ENCODE data around the gene FBXL13. TPM values are rescaled to one million over a fixed set of nuclear protein-coding genes. Genes with fewer than 3 reads are reported as not detected.

The FBXL13 gene
- total RNA-seq, 2 experiments from 2014 or later = 1.6 to 2.0 TPM

- Histone ChIP-seq H2AFZ (ENCODE audit: low read length) (no peak overlapping the region), H3K4me1 (ENCODE audit: insufficient read depth, low read length, poor library complexity, severe bottlenecking) (no peaks in the 10 kb centered on the region), H4K20me1 (ENCODE audit: insufficient read depth, low read length) (no peaks in the 10 kb centered on the region), H3K9me2 (ENCODE audit: insufficient read depth, low read length) (no peaks in the 10 kb centered on the region), H3K4me2 (ENCODE audit: low read length) (no peak overlapping the region), H3K9me3 (ENCODE audit: low read length) (no peaks in the 10 kb centered on the region), H3K36me3 (ENCODE audit: insufficient read depth, low read length) (no peaks in the 10 kb centered on the region), H3K4me3 (ENCODE audit: low read depth, low read length, poor library complexity, severe bottlenecking) (no peak overlapping the region), H3K79me2 (ENCODE audit: insufficient read depth, low read depth, low read length) (no peaks in the 10 kb centered on the region), H3K27ac (ENCODE audit: low read depth, low read length, poor library complexity, severe bottlenecking) (no peak overlapping the region)
- CTCF ChIA-PET (ENCODE audit: unreplicated experiment) = no interaction called here
- no peak for DNase-seq (ENCODE audit: low spot score)
- intact Hi-C loops (cut with micrococcal nuclease; ENCODE audit: unreplicated experiment) = no loop called here
- TF ChIP-seq EZH2phosphoT487 (IDR thresholded peaks at IDR 0.05; ENCODE audit: borderline replicate concordance, low read depth, low read length) = no peak
- TF ChIP-seq CTCF (conservative IDR thresholded peaks at IDR 0.05; ENCODE audit: low read length) = no peak
- POLR2A ChIA-PET = no interaction called here
- BruUV-seq (replicated peaks) = no TSS peak
These were observed 91.0 kb downstream of the FBXL13 start for GRCh38 chr7:102983602-102984001.

GRCh38 chr7:102982235-102982634 lies 92.4 kb downstream of the FBXL13 start:
- POLR2A ChIA-PET = no interaction called here
- intact Hi-C loops (cut with micrococcal nuclease; ENCODE audit: unreplicated experiment) = no loop called here
- Histone ChIP-seq H3K79me2 (ENCODE audit: insufficient read depth, low read depth, low read length) (no peaks in the 10 kb centered on the region), H3K4me1 (ENCODE audit: insufficient read depth, low read length, poor library complexity, severe bottlenecking) (no peaks in the 10 kb centered on the region), H4K20me1 (ENCODE audit: insufficient read depth, low read length) (no peaks in the 10 kb centered on the region), H3K9me2 (ENCODE audit: insufficient read depth, low read length) (no peaks in the 10 kb centered on the region), H3K4me2 (ENCODE audit: low read length) (no peak overlapping the region), H3K36me3 (ENCODE audit: insufficient read depth, low read length) (no peaks in the 10 kb centered on the region), H2AFZ (ENCODE audit: low read length) (no peak overlapping the region), H3K27ac (ENCODE audit: low read depth, low read length, poor library complexity, severe bottlenecking) (no peak overlapping the region), H3K4me3 (ENCODE audit: low read depth, low read length, poor library complexity, severe bottlenecking) (no peak overlapping the region), H3K9me3 (ENCODE audit: low read length) (no peaks in the 10 kb centered on the region)
- no TSS peak for BruUV-seq (replicated peaks)
- CTCF ChIA-PET (ENCODE audit: unreplicated experiment) = no interaction called here
- TF ChIP-seq CTCF (conservative IDR thresholded peaks at IDR 0.05; ENCODE audit: low read length) = no peak
- DNase-seq (ENCODE audit: low spot score) = no peak

- ChIA-PET CTCF (ENCODE audit: unreplicated experiment) (no interaction called here), POLR2A (no interaction called here)
- H3K9me3 ChIP-seq (ENCODE audit: low read length) = no peaks in the 10 kb centered on the region
- H3K4me3 ChIP-seq (ENCODE audit: low read depth, low read length, poor library complexity, severe bottlenecking) = no peak overlapping the region
- H3K4me1 ChIP-seq (ENCODE audit: insufficient read depth, low read length, poor library complexity, severe bottlenecking) = no peaks in the 10 kb centered on the region
- intact Hi-C loops (cut with micrococcal nuclease; ENCODE audit: unreplicated experiment) = no loop called here
- H3K79me2 ChIP-seq (ENCODE audit: insufficient read depth, low read depth, low read length) = no peaks in the 10 kb centered on the region
- H3K27ac ChIP-seq (ENCODE audit: low read depth, low read length, poor library complexity, severe bottlenecking) = no peak overlapping the region
- DNase-seq (ENCODE audit: low spot score) = no peak
- no peak overlapping the region for H2AFZ ChIP-seq (ENCODE audit: low read length)
- TF ChIP-seq EZH2phosphoT487 (IDR thresholded peaks at IDR 0.05; ENCODE audit: borderline replicate concordance, low read depth, low read length) (no peak), CTCF (conservative IDR thresholded peaks at IDR 0.05; ENCODE audit: low read length) (no peak)
- no peaks in the 10 kb centered on the region for H3K36me3 ChIP-seq (ENCODE audit: insufficient read depth, low read length)
- H4K20me1 ChIP-seq (ENCODE audit: insufficient read depth, low read length) = no peaks in the 10 kb centered on the region
- no TSS peak for BruUV-seq (replicated peaks)
- H3K4me2 ChIP-seq (ENCODE audit: low read length) = no peak overlapping the region
- H3K9me2 ChIP-seq (ENCODE audit: insufficient read depth, low read length) = no peaks in the 10 kb centered on the region
These were observed 93.1 kb downstream of the FBXL13 start for GRCh38 chr7:102981451-102981850.

All from OCI-LY7 (cell line).